ENCODE data around the gene ALLC.

ALLC gene

GRCh38 chr2:3666613-3666975 is 8.6 kb downstream of the ALLC start:
- Histone ChIP-seq H3K9ac (ENCODE audit: low read length) (no peak overlapping the region), H3K79me2 (ENCODE audit: low read length) (no peaks in the 10 kb centered on the region), H3K27me3 (ENCODE audit: low read depth, low read length) (no peaks in the 10 kb centered on the region), H3K36me3 (replicated peaks; ENCODE audit: low read depth, low read length) (no peaks in the 10 kb centered on the region), H3K27ac (ENCODE audit: low read length) (peak overlapping the region; percentile 46), H3K4me3 (ENCODE audit: low read length) (no peak overlapping the region), H3K4me2 (ENCODE audit: low read length) (peak overlapping the region; percentile 50), H3K4me1 (ENCODE audit: low read length) (peaks cover 34% of the 10 kb centered on the region), H4K20me1 (ENCODE audit: insufficient read depth, low read length) (no peaks in the 10 kb centered on the region), H3K9me3 (ENCODE audit: insufficient read depth, low read length) (no peaks in the 10 kb centered on the region; the same call in 1 of the 2 replicates), H2AFZ (ENCODE audit: low read depth, low read length) (0 out of 2 replicates have a peak overlapping the region, but pooled peaks have one; percentile 35)
- no peak for TF ChIP-seq CTCF (IDR thresholded peaks at IDR 0.05; ENCODE audit: low read depth, low read length)
- TF ChIP-seq EZH2phosphoT487 (IDR thresholded peaks at IDR 0.05; ENCODE audit: low read depth), result no peak

GRCh38 chr2:3667151-3667631 is 9.2 kb downstream of the ALLC start:
- 0 out of 2 replicates have a peak overlapping the region, but pooled peaks have one; percentile 35 for H2AFZ ChIP-seq (ENCODE audit: low read depth, low read length)
- H4K20me1 ChIP-seq (ENCODE audit: insufficient read depth, low read length), result no peaks in the 10 kb centered on the region
- H3K36me3 ChIP-seq (replicated peaks; ENCODE audit: low read depth, low read length), result no peaks in the 10 kb centered on the region
- H3K9ac ChIP-seq (ENCODE audit: low read length), result no peak overlapping the region
- peak overlapping the region; percentile 50 for H3K4me2 ChIP-seq (ENCODE audit: low read length)
- H3K4me3 ChIP-seq (ENCODE audit: low read length), result peak overlapping the region; percentile 5; the same call in 1 of the 2 replicates
- H3K27me3 ChIP-seq (ENCODE audit: low read depth, low read length), result no peaks in the 10 kb centered on the region
- no peak for TF ChIP-seq CTCF (IDR thresholded peaks at IDR 0.05; ENCODE audit: low read depth, low read length)
- TF ChIP-seq EZH2phosphoT487 (IDR thresholded peaks at IDR 0.05; ENCODE audit: low read depth), result no peak
- H3K79me2 ChIP-seq (ENCODE audit: low read length), result no peaks in the 10 kb centered on the region
- no peaks in the 10 kb centered on the region; the same call in 1 of the 2 replicates for H3K9me3 ChIP-seq (ENCODE audit: insufficient read depth, low read length)
- peaks cover 28% of the 10 kb centered on the region for H3K4me1 ChIP-seq (ENCODE audit: low read length)
- peak overlapping the region; percentile 46 for H3K27ac ChIP-seq (ENCODE audit: low read length)

- no peak overlapping the region for H3K27ac ChIP-seq (ENCODE audit: low read length)
- no peaks in the 10 kb centered on the region for H3K9me3 ChIP-seq (ENCODE audit: insufficient read depth, low read length)
- no peak overlapping the region for H3K9ac ChIP-seq (ENCODE audit: low read length)
- no peaks in the 10 kb centered on the region for H4K20me1 ChIP-seq (ENCODE audit: insufficient read depth, low read length)
- no peak for TF ChIP-seq EZH2phosphoT487 (IDR thresholded peaks at IDR 0.05; ENCODE audit: low read depth)
- no peak for TF ChIP-seq CTCF (IDR thresholded peaks at IDR 0.05; ENCODE audit: low read depth, low read length)
- no peaks in the 10 kb centered on the region for H3K36me3 ChIP-seq (replicated peaks; ENCODE audit: low read depth, low read length)
- H3K4me1 ChIP-seq (ENCODE audit: low read length), result peaks cover 13% of the 10 kb centered on the region
- no peak overlapping the region for H2AFZ ChIP-seq (ENCODE audit: low read depth, low read length)
- no peak overlapping the region for H3K4me3 ChIP-seq (ENCODE audit: low read length)
- no peaks in the 10 kb centered on the region for H3K79me2 ChIP-seq (ENCODE audit: low read length)
- H3K27me3 ChIP-seq (ENCODE audit: low read depth, low read length), result no peaks in the 10 kb centered on the region
- no peak overlapping the region for H3K4me2 ChIP-seq (ENCODE audit: low read length)
Measured at GRCh38 chr2:3669656-3670055, 11.7 kb downstream of the ALLC start.

- H3K36me3 ChIP-seq (replicated peaks; ENCODE audit: low read depth, low read length), result no peaks in the 10 kb centered on the region
- H3K9ac ChIP-seq (ENCODE audit: low read length), result no peak overlapping the region
- H3K4me3 ChIP-seq (ENCODE audit: low read length), result no peak overlapping the region
- H3K27ac ChIP-seq (ENCODE audit: low read length), result no peak overlapping the region
- H3K9me3 ChIP-seq (ENCODE audit: insufficient read depth, low read length), result no peaks in the 10 kb centered on the region
- H3K4me2 ChIP-seq (ENCODE audit: low read length), result no peak overlapping the region
- TF ChIP-seq EZH2phosphoT487 (IDR thresholded peaks at IDR 0.05; ENCODE audit: low read depth) (no peak), CTCF (IDR thresholded peaks at IDR 0.05; ENCODE audit: low read depth, low read length) (no peak)
- H3K79me2 ChIP-seq (ENCODE audit: low read length), result no peaks in the 10 kb centered on the region
- no peaks in the 10 kb centered on the region for H4K20me1 ChIP-seq (ENCODE audit: insufficient read depth, low read length)
- H2AFZ ChIP-seq (ENCODE audit: low read depth, low read length), result no peak overlapping the region
- H3K4me1 ChIP-seq (ENCODE audit: low read length), result peaks cover 13% of the 10 kb centered on the region
- H3K27me3 ChIP-seq (ENCODE audit: low read depth, low read length), result no peaks in the 10 kb centered on the region
Measured at GRCh38 chr2:3670376-3670775, 12.4 kb downstream of the ALLC start.
